ENCODE data around the gene MEIS2.
"Not testable (repeated sequence)": the region's sequence is repeated elsewhere in the genome, so short reads cannot be mapped to it uniquely, and the experiment has no call there.

Gene MEIS2

DNA sequence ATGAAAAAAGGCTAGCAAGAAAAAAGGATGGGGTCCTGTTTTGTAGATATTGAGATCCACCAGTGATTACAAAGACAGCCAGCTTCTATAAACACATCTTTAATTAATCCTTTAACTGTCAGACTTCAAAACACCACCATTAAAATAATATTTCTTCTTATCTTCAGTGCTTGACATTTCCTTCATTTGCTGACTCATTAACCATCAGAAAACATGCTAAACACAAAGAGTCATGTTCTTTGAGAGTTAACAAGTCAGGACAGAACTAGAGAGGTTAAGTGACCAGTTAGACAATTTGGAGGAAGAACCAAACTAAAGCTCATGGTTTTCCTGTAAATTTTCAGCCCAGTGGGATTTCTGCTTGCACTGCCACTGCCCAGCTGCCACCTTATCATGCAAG is 111.4 kb downstream of the MEIS2 start:
- DNase-seq (ENCODE audit: insufficient read length, low spot score) = no peak
- TF ChIP-seq, protein P1, sequence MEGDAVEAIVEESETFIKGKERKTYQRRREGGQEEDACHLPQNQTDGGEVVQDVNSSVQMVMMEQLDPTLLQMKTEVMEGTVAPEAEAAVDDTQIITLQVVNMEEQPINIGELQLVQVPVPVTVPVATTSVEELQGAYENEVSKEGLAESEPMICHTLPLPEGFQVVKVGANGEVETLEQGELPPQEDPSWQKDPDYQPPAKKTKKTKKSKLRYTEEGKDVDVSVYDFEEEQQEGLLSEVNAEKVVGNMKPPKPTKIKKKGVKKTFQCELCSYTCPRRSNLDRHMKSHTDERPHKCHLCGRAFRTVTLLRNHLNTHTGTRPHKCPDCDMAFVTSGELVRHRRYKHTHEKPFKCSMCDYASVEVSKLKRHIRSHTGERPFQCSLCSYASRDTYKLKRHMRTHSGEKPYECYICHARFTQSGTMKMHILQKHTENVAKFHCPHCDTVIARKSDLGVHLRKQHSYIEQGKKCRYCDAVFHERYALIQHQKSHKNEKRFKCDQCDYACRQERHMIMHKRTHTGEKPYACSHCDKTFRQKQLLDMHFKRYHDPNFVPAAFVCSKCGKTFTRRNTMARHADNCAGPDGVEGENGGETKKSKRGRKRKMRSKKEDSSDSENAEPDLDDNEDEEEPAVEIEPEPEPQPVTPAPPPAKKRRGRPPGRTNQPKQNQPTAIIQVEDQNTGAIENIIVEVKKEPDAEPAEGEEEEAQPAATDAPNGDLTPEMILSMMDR (IDR thresholded peaks at IDR 0.05; ENCODE audit: insufficient read depth, missing control alignments) = no peak
- FAIRE-seq = no peak

DNA sequence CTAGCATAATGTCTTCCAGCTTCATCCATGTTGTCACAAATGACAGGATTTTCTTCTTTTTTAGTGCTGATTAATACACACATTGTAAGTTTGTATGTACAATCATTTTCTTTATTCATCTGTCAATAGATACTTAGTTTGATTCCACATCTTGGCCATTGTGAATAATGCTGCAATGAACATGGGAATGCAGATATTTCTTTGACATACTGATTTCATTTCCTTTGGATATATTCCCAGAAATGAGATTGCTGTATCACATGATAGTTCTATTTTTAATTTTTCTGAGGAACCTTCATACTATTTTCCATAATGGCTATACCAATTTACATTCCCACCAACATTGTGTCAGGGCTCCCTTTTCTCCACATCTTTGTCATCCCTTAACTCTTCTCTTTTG is 117.9 kb downstream of the MEIS2 start:
- FAIRE-seq (no peak), DNase-seq (ENCODE audit: insufficient read length, low spot score) (no peak)
- TF ChIP-seq, protein P1 (IDR thresholded peaks at IDR 0.05; ENCODE audit: insufficient read depth, missing control alignments) = no peak

DNA sequence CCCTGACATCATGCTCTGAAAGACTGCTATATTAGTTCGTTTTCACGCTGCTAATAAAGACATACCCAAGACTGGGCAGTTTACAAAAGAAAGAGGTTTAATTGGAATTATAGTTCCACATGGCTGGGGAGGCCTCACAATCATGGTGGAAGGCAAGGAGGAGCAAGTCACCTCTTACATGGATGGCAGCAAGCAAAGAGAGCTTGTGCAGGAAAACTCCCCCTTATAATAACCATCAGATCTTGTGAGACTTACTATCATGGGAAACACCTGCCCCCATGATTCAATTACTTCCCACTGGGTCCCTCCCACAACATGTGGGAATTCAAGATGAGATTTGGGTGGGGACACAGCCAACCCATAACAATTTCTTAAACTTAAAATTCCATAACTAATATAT is 120.1 kb downstream of the MEIS2 start:
- not testable (repeated sequence) for FAIRE-seq; DNase-seq (ENCODE audit: insufficient read length, low spot score)

DNA sequence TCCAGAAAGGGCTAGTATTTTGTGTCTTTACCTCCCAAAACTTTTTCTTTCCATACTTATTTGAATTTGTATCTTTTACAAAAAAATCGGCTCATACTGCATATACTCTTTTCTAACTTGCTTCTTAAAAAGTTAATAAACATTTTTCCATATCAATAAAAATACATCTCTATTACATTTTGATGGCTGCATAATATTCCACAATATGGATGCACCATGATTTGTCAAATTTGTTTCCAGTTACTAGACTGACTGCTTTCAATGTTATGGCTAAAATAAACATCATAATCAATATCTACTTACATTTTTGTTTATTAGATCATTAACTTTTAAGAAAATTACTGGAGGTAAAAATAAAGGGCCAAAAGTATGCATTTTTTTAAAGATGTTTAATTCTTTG is 121.7 kb downstream of the MEIS2 start:
- no peak for FAIRE-seq
- DNase-seq (ENCODE audit: insufficient read length, low spot score) = no peak
- TF ChIP-seq, protein P1 (IDR thresholded peaks at IDR 0.05; ENCODE audit: insufficient read depth, missing control alignments) = no peak

DNA sequence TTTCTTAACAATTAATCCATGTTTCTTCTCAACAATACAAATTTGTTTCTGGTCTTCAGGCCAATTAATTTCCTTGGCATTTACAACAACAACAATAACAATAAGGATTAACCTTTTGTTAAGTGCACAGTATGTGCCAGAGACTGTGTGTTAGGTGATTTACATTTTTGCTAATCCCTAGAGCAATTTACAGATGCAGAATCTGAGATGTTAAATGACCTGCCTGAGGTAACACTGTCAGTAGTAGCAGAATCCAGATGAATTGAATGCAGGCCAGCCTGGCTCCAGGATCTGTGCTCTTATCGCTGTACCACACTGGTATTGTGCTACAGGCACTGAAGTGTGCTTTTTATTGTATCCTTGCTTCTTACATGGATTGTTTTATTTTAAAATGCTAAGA is 122.2 kb downstream of the MEIS2 start:
- no peak for FAIRE-seq
- DNase-seq (ENCODE audit: insufficient read length, low spot score) = no peak
- TF ChIP-seq, protein P1 (IDR thresholded peaks at IDR 0.05; ENCODE audit: insufficient read depth, missing control alignments) = no peak

DNA sequence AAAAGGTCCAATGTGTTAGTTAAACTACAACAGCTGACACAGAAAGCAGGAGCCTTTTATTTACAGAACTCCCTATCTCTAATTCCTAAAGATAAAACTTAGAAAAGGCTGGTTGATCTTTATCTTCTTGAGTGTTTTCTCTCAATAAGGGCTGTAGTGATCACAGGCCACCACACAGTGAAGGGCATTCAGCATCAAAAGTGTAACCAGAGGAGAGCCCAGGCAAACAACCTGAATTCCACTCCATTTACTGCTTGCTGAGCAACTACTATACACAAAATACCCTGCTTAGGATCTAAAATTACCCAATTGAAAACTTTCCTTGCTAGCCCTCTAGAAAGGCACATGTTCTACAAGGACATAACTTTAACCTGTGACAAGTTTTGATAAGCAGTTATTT is 122.7 kb downstream of the MEIS2 start:
- FAIRE-seq (no peak), DNase-seq (ENCODE audit: insufficient read length, low spot score) (no peak)
- TF ChIP-seq, protein P1 (IDR thresholded peaks at IDR 0.05; ENCODE audit: insufficient read depth, missing control alignments) = no peak

DNA sequence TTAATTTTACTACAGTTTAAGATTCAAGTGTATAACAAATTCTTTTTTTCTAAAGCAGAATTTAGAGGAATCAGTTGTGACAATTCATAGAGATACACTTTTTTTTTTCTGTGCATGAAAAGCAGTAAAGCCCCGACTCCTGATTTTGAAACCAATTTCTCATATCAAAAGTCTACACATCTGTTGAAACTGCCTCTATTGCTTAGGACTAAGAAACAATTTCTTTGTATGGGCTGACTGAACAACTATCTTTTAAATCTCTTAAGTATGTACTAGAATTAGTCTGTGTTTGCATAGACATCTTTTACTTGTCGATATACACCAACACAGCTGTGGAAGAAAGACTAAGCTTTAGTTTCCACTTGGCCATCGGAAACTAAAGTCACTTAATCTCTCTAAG is 127.6 kb downstream of the MEIS2 start:
- TF ChIP-seq, protein P1 (IDR thresholded peaks at IDR 0.05; ENCODE audit: insufficient read depth, missing control alignments) = no peak
- FAIRE-seq (no peak), DNase-seq (ENCODE audit: insufficient read length, low spot score) (no peak)

DNA sequence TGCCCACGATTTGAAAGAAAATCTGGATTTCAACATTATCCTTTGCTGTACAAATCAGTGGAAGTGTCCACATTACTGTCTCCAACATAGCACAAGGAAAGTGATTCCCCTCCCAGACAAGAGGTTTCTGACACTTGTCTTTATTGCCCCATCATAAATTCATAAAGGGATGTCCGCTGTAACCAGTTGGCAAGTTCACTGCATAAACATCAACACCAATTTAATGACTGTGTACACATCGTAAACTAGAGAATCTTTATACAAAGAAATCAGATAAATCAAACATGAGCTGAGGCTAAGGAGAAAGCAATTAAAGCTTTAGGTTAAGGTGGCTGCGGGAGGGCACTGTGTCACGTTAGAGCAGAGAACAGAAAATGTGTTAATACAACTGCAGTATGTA is 129.8 kb downstream of the MEIS2 start:
- DNase-seq (ENCODE audit: insufficient read length, low spot score) = no peak
- TF ChIP-seq, protein P1 (IDR thresholded peaks at IDR 0.05; ENCODE audit: insufficient read depth, missing control alignments) = no peak
- FAIRE-seq = no peak

Data from D721Med (cell line).